ENCODE data around the gene GATB. TPM values are rescaled to one million over a fixed set of nuclear protein-coding genes. Genes with fewer than 3 reads are reported as not detected.
A peak's percentile ranks its signal among the peaks of the same experiment; 100 is the strongest.
"Not testable (repeated sequence)": the region's sequence is repeated elsewhere in the genome, so short reads cannot be mapped to it uniquely, and the experiment has no call there.

Gene GATB
- total RNA-seq, 3 donors from 2014 or later, result 15.6 to 20.2 (median 17.2) TPM

- Histone ChIP-seq H3K4me1 (ENCODE audit: low read depth) (no peaks in the 10 kb centered on the region), H3K9me3 (no peaks in the 10 kb centered on the region), H3K4me3 (no peak overlapping the region), H3K36me3 (ENCODE audit: low read depth) (no peaks in the 10 kb centered on the region)
- intact Hi-C loops (cut with DNase I, micrococcal nuclease), result no loop called here
- TF ChIP-seq CTCF (IDR thresholded peaks at IDR 0.05), result no peak
- no peak for DNase-seq
- peak; percentile 64 for ATAC-seq
Observed at GRCh38 chr4:151743894-151744293, 16.9 kb downstream of the GATB start.

- H3K36me3 ChIP-seq (ENCODE audit: low read depth), result no peaks in the 10 kb centered on the region
- DNase-seq, result no peak
- ATAC-seq, result no peak
- H3K9me3 ChIP-seq, result no peaks in the 10 kb centered on the region
- no peak for TF ChIP-seq CTCF (IDR thresholded peaks at IDR 0.05)
- H3K4me3 ChIP-seq, result no peak overlapping the region
- no peaks in the 10 kb centered on the region for H3K4me1 ChIP-seq (ENCODE audit: low read depth)
- intact Hi-C loops (cut with DNase I, micrococcal nuclease), result no loop called here
Observed at GRCh38 chr4:151743128-151743854, 17.5 kb downstream of the GATB start.

- intact Hi-C loops (cut with DNase I, micrococcal nuclease), result no loop called here
- DNase-seq, result no peak
- Histone ChIP-seq H3K4me3 (no peak overlapping the region), H3K36me3 (ENCODE audit: low read depth) (no peaks in the 10 kb centered on the region), H3K4me1 (ENCODE audit: low read depth) (no peaks in the 10 kb centered on the region), H3K9me3 (peaks cover 13% of the 10 kb centered on the region)
- TF ChIP-seq CTCF (IDR thresholded peaks at IDR 0.05), result no peak
- no peak for ATAC-seq
Observed at GRCh38 chr4:151738720-151739517, 21.9 kb downstream of the GATB start.

- H3K4me1 ChIP-seq (ENCODE audit: low read depth); H3K4me3 ChIP-seq; H3K36me3 ChIP-seq (ENCODE audit: low read depth); intact Hi-C loops (cut with DNase I, micrococcal nuclease); ATAC-seq; DNase-seq: not testable (repeated sequence)
- peaks cover 13% of the 10 kb centered on the region for H3K9me3 ChIP-seq
Observed at GRCh38 chr4:151736852-151737251, 24.0 kb downstream of the GATB start.

- DNase-seq, result no peak
- TF ChIP-seq CTCF (IDR thresholded peaks at IDR 0.05), result no peak
- Histone ChIP-seq H3K4me3 (no peak overlapping the region), H3K36me3 (ENCODE audit: low read depth) (no peaks in the 10 kb centered on the region), H3K9me3 (peaks cover 13% of the 10 kb centered on the region), H3K4me1 (ENCODE audit: low read depth) (no peaks in the 10 kb centered on the region)
- ATAC-seq, result no peak
- intact Hi-C loops (cut with DNase I, micrococcal nuclease), result no loop called here
Observed at GRCh38 chr4:151736361-151736760, 24.4 kb downstream of the GATB start.

- DNase-seq; H3K36me3 ChIP-seq (ENCODE audit: low read depth); H3K4me1 ChIP-seq (ENCODE audit: low read depth); H3K4me3 ChIP-seq; H3K9me3 ChIP-seq; ATAC-seq; intact Hi-C loops (cut with DNase I, micrococcal nuclease): not testable (repeated sequence)
Observed at GRCh38 chr4:151731670-151732069, 29.1 kb downstream of the GATB start.
